ENCODE results near the gene MYO1D. TPM values are rescaled to one million over a fixed set of nuclear protein-coding genes. Genes with fewer than 3 reads are reported as not detected.

MYO1D gene
- total RNA-seq, 4 donors from 2014 or later, result 60.4 to 89.0 (median 82.5) TPM

- intact Hi-C loops (cut with DNase I; ENCODE audit: low total_unique reads), result no loop called here
- 93 to 95% methylated on average over 6 of the region's 6 CpGs for WGBS, 2 donors
- H3K4me3 ChIP-seq (ENCODE audit: low read depth, poor library complexity, severe bottlenecking), result no peak overlapping the region
- TF ChIP-seq CTCF (IDR thresholded peaks at IDR 0.05) (no peak), POLR2A (IDR thresholded peaks at IDR 0.05) (no peak)
- DNase-seq (ENCODE audit: low spot score in 2 of 2), result no peak
Measured at GRCh38 chr17:32563583-32563982, 313.3 kb downstream of the MYO1D start.

- TF ChIP-seq POLR2A (IDR thresholded peaks at IDR 0.05) (no peak), CTCF (IDR thresholded peaks at IDR 0.05) (no peak)
- 60 to 71% methylated on average over 4 of the region's 4 CpGs for WGBS, 2 donors
- DNase-seq (ENCODE audit: low spot score in 2 of 2), result no peak
- H3K4me3 ChIP-seq (ENCODE audit: low read depth, poor library complexity, severe bottlenecking), result no peak overlapping the region
- intact Hi-C loops (cut with DNase I; ENCODE audit: low total_unique reads), result no loop called here
Measured at GRCh38 chr17:32558997-32559650, 317.8 kb downstream of the MYO1D start.

- intact Hi-C loops (cut with DNase I; ENCODE audit: low total_unique reads), result no loop called here
- DNase-seq (ENCODE audit: low spot score in 2 of 2), result no peak
- no peak for TF ChIP-seq POLR2A (IDR thresholded peaks at IDR 0.05)
- TF ChIP-seq CTCF (IDR thresholded peaks at IDR 0.05), result no peak
- H3K4me3 ChIP-seq (ENCODE audit: low read depth, poor library complexity, severe bottlenecking), result no peak overlapping the region
- WGBS, 2 donors, result 68% methylated on average over 6 of the region's 6 CpGs
Measured at GRCh38 chr17:32558326-32558955, 318.5 kb downstream of the MYO1D start.

- H3K4me3 ChIP-seq (ENCODE audit: low read depth, poor library complexity, severe bottlenecking), result no peak overlapping the region
- no peak for TF ChIP-seq POLR2A (IDR thresholded peaks at IDR 0.05)
- TF ChIP-seq CTCF (IDR thresholded peaks at IDR 0.05), result no peak
- 90% methylated on average over 12 of the region's 12 CpGs for WGBS, 2 donors
- DNase-seq (ENCODE audit: low spot score in 2 of 2), result no peak
- intact Hi-C loops (cut with DNase I; ENCODE audit: low total_unique reads), result no loop called here
Measured at GRCh38 chr17:32555611-32556310, 321.2 kb downstream of the MYO1D start.

- intact Hi-C loops (cut with DNase I; ENCODE audit: low total_unique reads), result no loop called here
- 54 to 56% methylated on average over 3 of the region's 3 CpGs for WGBS, 2 donors
- H3K4me3 ChIP-seq (ENCODE audit: low read depth, poor library complexity, severe bottlenecking), result no peak overlapping the region
- no peak for DNase-seq (ENCODE audit: low spot score in 2 of 2)
- TF ChIP-seq POLR2A (IDR thresholded peaks at IDR 0.05) (no peak), CTCF (IDR thresholded peaks at IDR 0.05) (no peak)
Measured at GRCh38 chr17:32553168-32553567, 323.8 kb downstream of the MYO1D start.
